AG04449 (cell line): ENCODE data around the gene SETX.

Experiments used
- CTCF ChIA-PET: fragments of 350-600 bp; formaldehyde crosslinking; extraction: SDS; loops from one replicate; lab custom pipeline; 2021; ENCODE audit warnings: antibody characterized with exemption; lab: Yijun Ruan, JAX
- POLR2A ChIA-PET: fragments of 400-600, 350-600 bp; formaldehyde crosslinking; extraction: SDS; loops from one replicate; lab custom pipeline; 2020; ENCODE audit warnings: antibody characterized with exemption, inconsistent platforms; lab: Yijun Ruan, JAX
- DNase-seq: peaks from one replicate; pipeline ENCODE4 v3.0.0-alpha.2; 2010; ENCODE audit warnings: low read depth, low spot score
- H3K4me3 ChIP-seq: 2 replicates; pipeline ENCODE4 v1.5.1; 2011; ENCODE audit warnings: low read depth, mild to moderate bottlenecking, control low read depth, low read length
- CTCF ChIP-seq: IDR thresholded peaks from one replicate; pipeline ENCODE4 v1.5.1; 2011; ENCODE audit warnings: mild to moderate bottlenecking, moderate library complexity, low read length, control low read depth, inconsistent platforms; ENCODE audit not compliant: insufficient read depth; ENCODE audit errors: missing control alignments

SETX gene

GRCh38 chr9:132228062-132228461 is 126.7 kb downstream of the SETX start:
- no peak for DNase-seq

GRCh38 chr9:132226571-132227430 is 128.0 kb downstream of the SETX start:
- no peak for TF ChIP-seq CTCF
- H3K4me3 ChIP-seq: no peak overlapping the region
- no peak for DNase-seq
- CTCF ChIA-PET: interaction anchor here (1.7 to 4.0 kb wide), 2 partner anchors 9 to 464 kb away, joined by 6 to 44 read pairs; no protein-coding TSS in a partner anchor
- POLR2A ChIA-PET: no interaction called here

More at GRCh38 chr9:132228062-132228461, 126.7 kb downstream of the SETX start:
- TF ChIP-seq CTCF: no peak
- CTCF ChIA-PET: interaction anchor here (4.0 kb wide), 1 partner anchor 8 kb away, joined by 44 read pairs; no protein-coding TSS in a partner anchor
- POLR2A ChIA-PET: no interaction called here
- no peak overlapping the region for H3K4me3 ChIP-seq

- TF ChIP-seq CTCF: no peak
- H3K4me3 ChIP-seq: no peak overlapping the region
- CTCF ChIA-PET: interaction anchor here (0.9 to 9.6 kb wide), 3 partner anchors 11 to 55 kb away, joined by 3 to 105 read pairs (median 44); no protein-coding TSS in a partner anchor
- DNase-seq: no peak
- POLR2A ChIA-PET: no interaction called here
Measured at GRCh38 chr9:132224645-132225044, 130.1 kb downstream of the SETX start.

- no peak overlapping the region for H3K4me3 ChIP-seq
- DNase-seq: no peak
- no peak for TF ChIP-seq CTCF
- CTCF ChIA-PET: interaction anchor here (9.6 kb wide), 1 partner anchor 14 kb away, joined by 105 read pairs; no protein-coding TSS in a partner anchor
- POLR2A ChIA-PET: no interaction called here
Measured at GRCh38 chr9:132221941-132222340, 132.8 kb downstream of the SETX start.

GRCh38 chr9:132218208-132218607 is 136.6 kb downstream of the SETX start:
- CTCF ChIA-PET: interaction anchor here (9.6 kb wide), 1 partner anchor 18 kb away, joined by 105 read pairs; no protein-coding TSS in a partner anchor
- DNase-seq: no peak
- TF ChIP-seq CTCF: no peak
- no peak overlapping the region for H3K4me3 ChIP-seq
- POLR2A ChIA-PET: no interaction called here

GRCh38 chr9:132216861-132217619 is 137.7 kb downstream of the SETX start:
- ChIA-PET CTCF (interaction anchor here (1.3 to 9.6 kb wide), 2 partner anchors 19 to 35 kb away, joined by 3 to 105 read pairs; no protein-coding TSS in a partner anchor), POLR2A (no interaction called here)
- no peak for TF ChIP-seq CTCF
- H3K4me3 ChIP-seq: no peak overlapping the region
- no peak for DNase-seq
